GM12878 (cell line): ENCODE measurements around the gene YAE1. TPM values are rescaled to one million over a fixed set of nuclear protein-coding genes. Genes with fewer than 3 reads are reported as not detected.

Source experiments
- ATAC-seq: fragments of 200-7000 bp; cut with Tn5 transposase; 3 replicates; pipeline ENCODE4 v1.9.1; 2020; ENCODE audit warnings: mild to moderate bottlenecking, moderate library complexity
- BruUV-seq: library from RNA; stranded (reverse); fragments of 400-500 nt; replicated peaks from 2 replicates; lab custom pipeline; 2021; lab: Mats Ljungman, UMichigan
- CTCF ChIA-PET: fragments of 300-600 bp; sonication (Branson Sonifier 250); formaldehyde crosslinking; extraction: SDS; loops from one replicate; lab custom pipeline; 2021; ENCODE audit warnings: inconsistent platforms; lab: Yijun Ruan, JAX
- POLR2A ChIA-PET: fragments of 350-600 bp; formaldehyde crosslinking; extraction: SDS; loops from one replicate; lab custom pipeline; 2021; ENCODE audit warnings: inconsistent platforms; lab: Charles Lee
- RAD21 ChIA-PET: fragments of 300-600 bp; sonication (Branson Sonifier 250); formaldehyde crosslinking; loops from one replicate; lab custom pipeline; 2023; ENCODE audit warnings: antibody characterized with exemption; ENCODE audit not compliant: unreplicated experiment; lab: Charles Lee
- SMC1A ChIA-PET: fragments of 300-600 bp; sonication (Branson Sonifier 250); formaldehyde crosslinking; loops from one replicate; lab custom pipeline; 2023; ENCODE audit not compliant: unreplicated experiment, uncharacterized antibody; lab: Charles Lee
- DNase-seq: peaks from one replicate; pipeline ENCODE4 v3.0.0-alpha.2; 2011; ENCODE audit warnings: low read depth, low spot score
- FAIRE-seq: peaks from 3 replicates; lab custom pipeline; 2011; peaks lifted over from hg19 to GRCh38; lab: Jason Lieb, UNC
- H2AFZ ChIP-seq: 2 replicates; pipeline ENCODE4 v1.6.0; 2011; ENCODE audit warnings: low read depth, low read length, control low read depth; ENCODE audit not compliant: control insufficient read depth
- H3K27ac ChIP-seq: 2 replicates; pipeline ENCODE4 v1.5.1; 2011; ENCODE audit warnings: control low read depth; ENCODE audit not compliant: control insufficient read depth, insufficient read depth
- H3K27me3 ChIP-seq, 2 experiments: replicated peaks in 1 of 2; 2 replicates each; pipeline versions ENCODE4 v1.6.0 to v1.6.1; 2011; ENCODE audit warnings: low read length in 1 of 2; ENCODE audit not compliant: control insufficient read depth in 2 of 2, insufficient read depth in 2 of 2
- H3K36me3 ChIP-seq, 2 experiments: 2 replicates each; pipeline ENCODE4 v1.5.1; 2011; ENCODE audit warnings: low read length in 1 of 2; ENCODE audit not compliant: control insufficient read depth in 2 of 2, insufficient read depth in 2 of 2
- H3K4me1 ChIP-seq: 2 replicates; pipeline ENCODE4 v1.6.1; 2011; ENCODE audit warnings: mild to moderate bottlenecking, low read length, moderate library complexity, mixed read lengths; ENCODE audit not compliant: control insufficient read depth, insufficient read depth
- H3K4me2 ChIP-seq: 2 replicates; pipeline ENCODE4 v1.6.0; 2011; ENCODE audit warnings: control low read depth; ENCODE audit not compliant: control insufficient read depth, insufficient read depth
- H3K4me3 ChIP-seq: fragments of 200-600 bp; sonication (generic); 2 replicates; pipeline ENCODE4 v1.5.1; 2016
- H3K79me2 ChIP-seq: 2 replicates; pipeline ENCODE4 v1.6.0; 2011; ENCODE audit warnings: low read length; ENCODE audit not compliant: control insufficient read depth, insufficient read depth
- H3K9ac ChIP-seq: 2 replicates; pipeline ENCODE4 v1.8.0; 2011; ENCODE audit warnings: low read length, control low read depth, mixed read lengths; ENCODE audit not compliant: control insufficient read depth, insufficient read depth
- H3K9me3 ChIP-seq: replicated peaks from 3 replicates; pipeline ENCODE4 v1.5.1; 2011; ENCODE audit warnings: mild to moderate bottlenecking, low read length; ENCODE audit not compliant: control insufficient read depth, insufficient read depth
- H4K20me1 ChIP-seq: 2 replicates; pipeline ENCODE4 v1.6.0; 2011; ENCODE audit not compliant: control insufficient read depth, insufficient read depth
- ATF7 ChIP-seq: fragments of 450-650 bp; IDR thresholded peaks from 2 replicates; pipeline ENCODE4 v1.6.1; 2016; ENCODE audit warnings: low read depth, mild to moderate bottlenecking
- EED ChIP-seq: sonication (generic); IDR thresholded peaks from 2 replicates; pipeline ENCODE4 v1.6.1; 2016; ENCODE audit warnings: antibody characterized with exemption, low read depth
- EP300 ChIP-seq, 2 experiments: fragments of 150-350 bp in 1 of 2; IDR thresholded peaks; 2 replicates each; pipeline ENCODE4 v1.6.1; 2011 to 2012; ENCODE audit warnings: low read depth in 2 of 2, low read length in 2 of 2, borderline replicate concordance in 1 of 2, improper control_type of control experiment in 1 of 2, inconsistent platforms in 1 of 2; ENCODE audit not compliant: control insufficient read depth in 1 of 2
- ESRRA ChIP-seq: IDR thresholded peaks from 2 replicates; pipeline ENCODE4 v1.6.1; 2012; ENCODE audit warnings: mild to moderate bottlenecking, low read length, improper control_type of control experiment
- FOXM1 ChIP-seq: IDR thresholded peaks from 2 replicates; pipeline ENCODE4 v1.6.1; 2012; ENCODE audit warnings: low read depth, mild to moderate bottlenecking, inconsistent platforms, low read length, moderate library complexity
- IKZF1 ChIP-seq: fragments of 450-650 bp; conservative IDR thresholded peaks from 2 replicates; pipeline ENCODE4 v1.6.1; 2017; ENCODE audit warnings: antibody characterized with exemption, mild to moderate bottlenecking
- LARP7 ChIP-seq: fragments of 450-650 bp; IDR thresholded peaks from 2 replicates; pipeline ENCODE4 v1.6.1; 2017; ENCODE audit warnings: mild to moderate bottlenecking
- MTA3 ChIP-seq: IDR thresholded peaks from 2 replicates; pipeline ENCODE4 v1.6.1; 2012; ENCODE audit warnings: low read length, inconsistent platforms, borderline replicate concordance
- PML ChIP-seq: IDR thresholded peaks from 2 replicates; pipeline ENCODE4 v1.6.1; 2012; ENCODE audit warnings: low read length, inconsistent platforms
- POLR2AphosphoS2 ChIP-seq: IDR thresholded peaks from 2 replicates; pipeline ENCODE4 v1.6.1; 2011; ENCODE audit warnings: low read depth, mild to moderate bottlenecking, low read length, improper control_type of control experiment, moderate library complexity
- POLR2AphosphoS5 ChIP-seq: IDR thresholded peaks from 2 replicates; pipeline ENCODE4 v1.6.1; 2011; ENCODE audit warnings: mild to moderate bottlenecking, low read length, inconsistent platforms
- RUNX3 ChIP-seq: IDR thresholded peaks from 2 replicates; pipeline ENCODE4 v1.6.1; 2012; ENCODE audit warnings: low read length, inconsistent platforms
- SPI1 ChIP-seq: IDR thresholded peaks from 2 replicates; pipeline ENCODE4 v1.6.1; 2011; ENCODE audit warnings: low read depth, mild to moderate bottlenecking, low read length, moderate library complexity, borderline replicate concordance; ENCODE audit not compliant: insufficient read depth
- TARDBP ChIP-seq: IDR thresholded peaks from 2 replicates; pipeline ENCODE4 v1.6.1; 2016; ENCODE audit warnings: borderline replicate concordance
- WGBS: methylation state at CpG from one replicate; pipeline ENCODE4 v1.1.6; 2016; ENCODE audit warnings: low lambda C conversion rate; ENCODE audit not compliant: insufficient replicate concordance, insufficient coverage; ENCODE audit errors: missing lambda C conversion rate; 5-methylcytosine and 5-hydroxymethylcytosine counted together
- in situ Hi-C: fragments of 300-500 bp; cut with MboI; formaldehyde crosslinking; loops from 9 replicates; pipeline ENCODE4 v1.14.3; 2018; ENCODE audit warnings: mixed read lengths
- intact Hi-C: fragments of 100-400 bp; cut with micrococcal nuclease; formaldehyde crosslinking; loops from one replicate; pipeline ENCODE4 v1.14.2; 2022; ENCODE audit not compliant: unreplicated experiment
- polyA plus RNA-seq, 11 experiments: library from polyadenylated mRNA; depleted of rRNA in 4 of 11; unstranded in 6 of 11; stranded (reverse) in 5 of 11; fragments of >200 nt; fragmentation: Nextera tagmentation in 4 of 11; fragmentation: Illumina TruSeq in 1 of 11; extraction: Ambion mirVana in 4 of 11; extraction: Trizol in 1 of 11; gene quantifications; 1 replicate in 1 of 11; 2 replicates in 10 of 11; pipeline versions ENCODE4 v1.2.1 to v1.2.3, GENCODE V29; 2011 to 2016; ENCODE audit warnings: inconsistent platforms in 2 of 11, missing spikeins in 2 of 11, low read depth in 1 of 11
- total RNA-seq, 4 experiments: library from RNA; depleted of rRNA in 3 of 4; stranded (reverse); fragments of >200 nt in 3 of 4; fragmentation: Illumina TruSeq in 1 of 4; extraction: Trizol in 1 of 4; gene quantifications; 2 replicates each; pipeline versions ENCODE4 v1.2.1 to v1.2.3, GENCODE V29; 2013 to 2021
- TF ChIP-seq, protein P1 (sequence below): IDR thresholded peaks from 2 replicates; pipeline ENCODE4 v1.6.1; 2012; ENCODE audit warnings: low read depth, low read length, improper control_type of control experiment

Gene YAE1
- total and polyA plus RNA-seq, 10 of the 15 experiments (the other 5 are each of a cell fraction or from before 2014, with no cell fraction given): 13.5 to 35.8 (median 22.9) TPM

DNA sequence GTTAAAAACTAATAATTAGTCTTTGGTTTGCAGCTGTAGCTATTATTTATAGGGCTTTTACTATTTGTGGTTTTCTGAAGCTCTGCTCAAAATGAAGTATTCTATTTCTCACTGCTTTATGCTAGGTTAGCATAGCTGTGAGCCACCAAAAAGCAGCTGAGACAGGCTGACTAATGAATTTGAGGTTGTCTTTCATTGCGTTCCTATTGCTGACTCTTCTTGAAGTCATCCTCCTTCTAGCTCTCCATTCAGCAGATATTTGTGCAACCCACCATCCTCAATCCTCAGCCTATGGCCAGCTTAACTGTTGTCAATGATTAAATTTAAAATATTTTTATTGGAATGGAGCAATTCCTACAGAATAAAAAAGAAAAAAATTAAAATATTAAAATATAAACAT, 55.1 kb downstream of the YAE1 start:
- BruUV-seq: no TSS peak
- no peak for FAIRE-seq
- 60% methylated on average over 1 of the region's 1 CpG for WGBS
- no peak for TF ChIP-seq TARDBP
- 0 out of 2 replicates have a peak, but pooled peaks have one; percentile 14 for TF ChIP-seq PML
- no peak for TF ChIP-seq ESRRA
- peak; percentile 20; the same call in 1 of the 2 replicates for TF ChIP-seq RUNX3
- no peak for TF ChIP-seq LARP7
- no peak for TF ChIP-seq MTA3
- peaks cover 41% of the 10 kb centered on the region for H3K79me2 ChIP-seq
- H3K4me2 ChIP-seq: peak overlapping the region; percentile 86
- no peak overlapping the region for H3K9ac ChIP-seq
- in situ Hi-C loops (no loop called here), intact Hi-C loops (no loop called here)
- no peak overlapping the region for H2AFZ ChIP-seq
- no peak overlapping the region for H3K4me3 ChIP-seq
- peaks cover 11% of the 10 kb centered on the region for H3K4me1 ChIP-seq
- no peaks in the 10 kb centered on the region for H3K36me3 ChIP-seq
- no peak for DNase-seq
- ChIA-PET SMC1A (interaction anchor here (0.6 to 6.9 kb wide), 21 partner anchors 9 to 1622 kb away, joined by 3 to 82 read pairs (median 4); no protein-coding TSS in a partner anchor), RAD21 (interaction anchor here (1.0 to 6.4 kb wide), 9 partner anchors 12 to 126 kb away, joined by 3 to 75 read pairs (median 5); no protein-coding TSS in a partner anchor), POLR2A (interaction anchor here (0.9 to 5.0 kb wide), 5 partner anchors 64 to 119 kb away, joined by 3 to 64 read pairs (median 4); no protein-coding TSS in a partner anchor), CTCF (interaction anchor here (0.6 to 5.0 kb wide), 10 partner anchors 13 to 886 kb away, joined by 3 to 42 read pairs (median 9); no protein-coding TSS in a partner anchor)
- no peaks in the 10 kb centered on the region for H3K27me3 ChIP-seq
- H3K27ac ChIP-seq: no peak overlapping the region
- no peak for ATAC-seq
- H4K20me1 ChIP-seq: no peaks in the 10 kb centered on the region
- no peaks in the 10 kb centered on the region for H3K9me3 ChIP-seq

DNA sequence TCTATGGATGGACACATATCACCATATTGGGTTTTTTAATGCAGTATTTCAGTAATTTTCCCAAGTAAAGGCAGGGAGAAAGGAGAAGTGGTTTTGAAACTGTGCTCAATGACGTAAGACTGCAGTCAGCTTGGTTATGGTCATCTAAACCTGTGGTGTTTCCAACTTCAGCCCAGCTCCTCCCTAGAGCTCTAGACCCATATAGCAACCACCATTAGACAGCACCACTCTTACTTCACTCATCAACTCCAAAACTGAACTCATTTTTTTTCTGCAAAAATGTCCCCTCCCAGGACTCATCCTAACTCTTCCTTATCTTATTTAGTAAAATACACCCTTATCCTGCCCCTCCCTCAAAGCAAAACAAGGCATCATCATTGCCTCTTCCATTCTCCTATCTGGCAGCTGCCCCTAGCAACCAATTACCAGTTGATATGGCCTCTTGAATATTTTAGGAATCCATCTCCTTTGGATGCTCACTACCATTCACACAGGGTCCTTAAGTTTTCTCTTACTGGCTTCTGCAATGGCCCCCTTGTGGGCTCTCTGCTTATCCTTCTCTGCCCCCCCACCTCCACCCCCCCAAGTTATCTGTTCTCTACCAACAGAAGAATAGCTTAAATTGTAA, 55.7 kb downstream of the YAE1 start:
- RAD21 ChIA-PET: interaction anchor here (0.9 to 6.4 kb wide), 14 partner anchors 13 to 126 kb away, joined by 3 to 75 read pairs (median 4); no protein-coding TSS in a partner anchor
- H3K4me2 ChIP-seq: peak overlapping the region; percentile 86
- FAIRE-seq (no peak), ATAC-seq (peak; percentile 51), DNase-seq (no peak)
- in situ Hi-C loops: no loop called here
- WGBS: 0% methylated on average over 1 of the region's 1 CpG
- H4K20me1 ChIP-seq: no peaks in the 10 kb centered on the region
- peaks cover 11% of the 10 kb centered on the region for H3K4me1 ChIP-seq
- no peaks in the 10 kb centered on the region for H3K9me3 ChIP-seq
- H3K27me3 ChIP-seq: no peaks in the 10 kb centered on the region
- no peaks in the 10 kb centered on the region for H3K36me3 ChIP-seq
- SMC1A ChIA-PET: interaction anchor here (0.6 to 6.9 kb wide), 25 partner anchors 8 to 124 kb away, joined by 3 to 82 read pairs (median 3); no protein-coding TSS in a partner anchor
- BruUV-seq: no TSS peak
- CTCF ChIA-PET: interaction anchor here (0.8 to 5.0 kb wide), 12 partner anchors 8 to 124 kb away, joined by 3 to 42 read pairs (median 8); no protein-coding TSS in a partner anchor
- peak overlapping the region; percentile 12; the same call in 1 of the 2 replicates for H3K27ac ChIP-seq
- H2AFZ ChIP-seq: no peak overlapping the region
- peaks cover 48% of the 10 kb centered on the region for H3K79me2 ChIP-seq
- H3K4me3 ChIP-seq: peak overlapping the region; percentile 88
- intact Hi-C loops: loop anchor here (2.0 kb wide), 1 partner anchor 41 kb away; no protein-coding TSS in a partner anchor
- POLR2A ChIA-PET: interaction anchor here (0.6 to 5.0 kb wide), 10 partner anchors 10 to 124 kb away, joined by 3 to 64 read pairs (median 5); no protein-coding TSS in a partner anchor
- no peak overlapping the region for H3K9ac ChIP-seq
- TF ChIP-seq POLR2AphosphoS2 (peak; percentile 65; the same call in 1 of the 2 replicates), EED (peak; percentile 70), IKZF1 (peak; percentile 78), POLR2AphosphoS5 (peak; percentile 62; the same call in 1 of the 2 replicates), ATF7 (peak; percentile 90), EP300 (IDR thresholded peaks at IDR 0.05; ENCODE audit: borderline replicate concordance in 1 of 2, control insufficient read depth in 1 of 2, low read depth in 2 of 2, low read length in 2 of 2) (peak in 1 of 2 experiments; percentile 75; a peak in 3 of 4 replicates), FOXM1 (no peak), SPI1 (peak; percentile 93)
- TF ChIP-seq, protein P1, sequence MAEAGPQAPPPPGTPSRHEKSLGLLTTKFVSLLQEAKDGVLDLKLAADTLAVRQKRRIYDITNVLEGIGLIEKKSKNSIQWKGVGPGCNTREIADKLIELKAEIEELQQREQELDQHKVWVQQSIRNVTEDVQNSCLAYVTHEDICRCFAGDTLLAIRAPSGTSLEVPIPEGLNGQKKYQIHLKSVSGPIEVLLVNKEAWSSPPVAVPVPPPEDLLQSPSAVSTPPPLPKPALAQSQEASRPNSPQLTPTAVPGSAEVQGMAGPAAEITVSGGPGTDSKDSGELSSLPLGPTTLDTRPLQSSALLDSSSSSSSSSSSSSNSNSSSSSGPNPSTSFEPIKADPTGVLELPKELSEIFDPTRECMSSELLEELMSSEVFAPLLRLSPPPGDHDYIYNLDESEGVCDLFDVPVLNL: no peak
